Testis (tissue), 3 donors: ENCODE data around the gene HMCN2. TPM values are rescaled to one million over a fixed set of nuclear protein-coding genes. Genes with fewer than 3 reads are reported as not detected.

Experiments used
- DNase-seq: peaks from one replicate; pipeline ENCODE4 v3.0.0-alpha.2; 2019
- H3K27ac ChIP-seq, 2 donors: fragments of 200-600 bp; sonication (generic); one replicate each; pipeline ENCODE4 v1.5.1; 2019
- H3K27me3 ChIP-seq: fragments of 200-600 bp; sonication (generic); one replicate; pipeline ENCODE4 v1.5.1; 2019
- H3K36me3 ChIP-seq: fragments of 200-600 bp; sonication (generic); one replicate; pipeline ENCODE4 v1.5.1; 2017; ENCODE audit warnings: low read depth; ENCODE audit errors: missing control alignments
- H3K4me1 ChIP-seq: fragments of 200-600 bp; sonication (generic); one replicate; pipeline ENCODE4 v1.5.1; 2019
- H3K4me3 ChIP-seq, 2 donors: fragments of 200-600 bp; sonication (generic); one replicate each; pipeline ENCODE4 v1.5.1; 2017 to 2019
- H3K9me3 ChIP-seq: fragments of 200-600 bp; sonication (generic); one replicate; pipeline ENCODE4 v1.5.1; 2017
- POLR2A ChIP-seq: fragments of 450-650 bp; IDR thresholded peaks from one replicate; pipeline ENCODE4 v1.6.1; 2017; ENCODE audit warnings: antibody characterized with exemption, mild to moderate bottlenecking, moderate library complexity
- WGBS, 2 donors: methylation state at CpG; one replicate each; pipeline ENCODE4 v1.1.5; 2018; 5-methylcytosine and 5-hydroxymethylcytosine counted together
- intact Hi-C: fragments of 100-400 bp; cut with DNase I; formaldehyde crosslinking; loops from one replicate; pipeline ENCODE4 v1.15.1; 2023; ENCODE audit warnings: low total_unique reads
- polyA plus RNA-seq: library from polyadenylated mRNA; stranded (reverse); fragments of 350-450 nt; fragmentation: Illumina TruSeq; extraction: RNeasy Lipid Tissue Mini Kit (QIAGEN cat#74804); gene quantifications from one replicate; pipeline ENCODE4 v1.2.3, GENCODE V29; 2014; ENCODE audit warnings: low read depth, low replicate concordance; ENCODE audit not compliant: insufficient read depth
- total RNA-seq, 2 donors: library from RNA; depleted of rRNA; stranded (reverse); fragments of >200 nt; gene quantifications; one replicate each; pipeline ENCODE4 v1.2.3, GENCODE V29; 2016
- TF ChIP-seq, protein P1 (sequence below), 3 experiments: fragments of 450-650 bp in 2 of 3; fragments of 200-600 bp in 1 of 3; sonication (generic) in 1 of 3; IDR thresholded peaks; one replicate each; pipeline ENCODE4 v1.5.1; 2016 to 2019; ENCODE audit warnings: antibody characterized with exemption in 3 of 3, mild to moderate bottlenecking in 2 of 3, moderate library complexity in 1 of 3

HMCN2 gene
- total and polyA plus RNA-seq, 3 donors from 2014 or later = 10.2 to 17.7 (median 15.5) TPM

DNA sequence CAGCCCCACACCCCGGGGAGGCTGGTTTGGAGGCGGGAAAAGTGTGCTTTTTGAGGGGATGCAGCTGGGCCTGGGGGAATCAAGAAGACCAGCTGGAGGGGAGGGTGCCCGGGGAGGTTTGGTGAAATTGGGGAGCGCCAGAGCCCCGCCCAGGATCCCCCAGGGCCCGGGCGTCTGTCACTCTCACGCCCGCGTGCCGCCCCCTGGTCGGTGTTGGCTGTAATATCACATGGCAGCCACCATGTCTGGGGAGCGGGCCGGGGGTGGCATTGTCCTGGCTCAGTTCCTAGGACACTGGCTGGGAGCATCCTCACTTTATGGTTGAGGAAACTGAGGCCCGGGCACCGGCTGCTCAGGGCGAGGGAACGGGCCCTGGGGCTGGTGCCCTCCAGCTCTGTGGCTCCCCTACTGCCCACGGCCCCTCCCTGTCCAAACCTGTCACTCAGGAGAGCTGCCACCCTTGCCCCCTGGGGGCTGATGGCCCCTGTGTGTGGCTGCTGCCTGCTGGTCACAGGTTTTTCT, 206.7 kb downstream of the HMCN2 start:
- no peak for DNase-seq
- H3K27me3 ChIP-seq = no peaks in the 10 kb centered on the region
- no peaks in the 10 kb centered on the region for H3K9me3 ChIP-seq
- no peaks in the 10 kb centered on the region for H3K4me1 ChIP-seq
- no peak overlapping the region for H3K4me3 ChIP-seq
- no peak for TF ChIP-seq POLR2A
- TF ChIP-seq, protein P1, sequence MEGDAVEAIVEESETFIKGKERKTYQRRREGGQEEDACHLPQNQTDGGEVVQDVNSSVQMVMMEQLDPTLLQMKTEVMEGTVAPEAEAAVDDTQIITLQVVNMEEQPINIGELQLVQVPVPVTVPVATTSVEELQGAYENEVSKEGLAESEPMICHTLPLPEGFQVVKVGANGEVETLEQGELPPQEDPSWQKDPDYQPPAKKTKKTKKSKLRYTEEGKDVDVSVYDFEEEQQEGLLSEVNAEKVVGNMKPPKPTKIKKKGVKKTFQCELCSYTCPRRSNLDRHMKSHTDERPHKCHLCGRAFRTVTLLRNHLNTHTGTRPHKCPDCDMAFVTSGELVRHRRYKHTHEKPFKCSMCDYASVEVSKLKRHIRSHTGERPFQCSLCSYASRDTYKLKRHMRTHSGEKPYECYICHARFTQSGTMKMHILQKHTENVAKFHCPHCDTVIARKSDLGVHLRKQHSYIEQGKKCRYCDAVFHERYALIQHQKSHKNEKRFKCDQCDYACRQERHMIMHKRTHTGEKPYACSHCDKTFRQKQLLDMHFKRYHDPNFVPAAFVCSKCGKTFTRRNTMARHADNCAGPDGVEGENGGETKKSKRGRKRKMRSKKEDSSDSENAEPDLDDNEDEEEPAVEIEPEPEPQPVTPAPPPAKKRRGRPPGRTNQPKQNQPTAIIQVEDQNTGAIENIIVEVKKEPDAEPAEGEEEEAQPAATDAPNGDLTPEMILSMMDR (IDR thresholded peaks at IDR 0.05) = no peak
- intact Hi-C loops = no loop called here
- H3K27ac ChIP-seq = no peak overlapping the region
- 85 to 86% methylated on average over 13 to 19 of the region's 19 CpGs for WGBS, 2 donors
- no peaks in the 10 kb centered on the region for H3K36me3 ChIP-seq

DNA sequence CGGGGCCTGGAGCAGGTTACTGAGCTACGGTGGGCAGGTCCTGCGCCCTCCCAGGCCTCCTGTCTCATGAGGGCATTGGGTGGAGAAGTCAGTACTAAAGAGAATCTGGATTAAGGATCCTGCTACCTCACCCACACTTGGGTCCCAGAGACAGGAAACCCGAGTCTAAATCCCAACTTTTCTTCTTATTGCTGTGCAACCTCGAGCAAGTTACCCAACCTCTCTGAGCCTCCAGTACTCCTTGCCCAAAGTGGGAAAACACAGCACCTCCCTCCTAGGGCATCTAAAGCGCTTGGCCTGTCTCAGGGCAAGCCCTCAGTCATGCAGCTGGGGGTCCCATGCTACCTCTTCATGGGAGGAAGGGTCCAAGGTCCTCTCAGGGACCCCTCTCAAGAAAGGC, 207.4 kb downstream of the HMCN2 start:
- no peak for DNase-seq
- WGBS, 2 donors = 87 to 93% methylated on average over 6 of the region's 6 CpGs
- Histone ChIP-seq H3K27ac (no peak overlapping the region), H3K4me3 (no peak overlapping the region), H3K36me3 (no peaks in the 10 kb centered on the region), H3K4me1 (no peaks in the 10 kb centered on the region), H3K27me3 (no peaks in the 10 kb centered on the region), H3K9me3 (no peaks in the 10 kb centered on the region)
- intact Hi-C loops = no loop called here
- TF ChIP-seq POLR2A = no peak
- TF ChIP-seq, protein P1 (IDR thresholded peaks at IDR 0.05) = no peak

DNA sequence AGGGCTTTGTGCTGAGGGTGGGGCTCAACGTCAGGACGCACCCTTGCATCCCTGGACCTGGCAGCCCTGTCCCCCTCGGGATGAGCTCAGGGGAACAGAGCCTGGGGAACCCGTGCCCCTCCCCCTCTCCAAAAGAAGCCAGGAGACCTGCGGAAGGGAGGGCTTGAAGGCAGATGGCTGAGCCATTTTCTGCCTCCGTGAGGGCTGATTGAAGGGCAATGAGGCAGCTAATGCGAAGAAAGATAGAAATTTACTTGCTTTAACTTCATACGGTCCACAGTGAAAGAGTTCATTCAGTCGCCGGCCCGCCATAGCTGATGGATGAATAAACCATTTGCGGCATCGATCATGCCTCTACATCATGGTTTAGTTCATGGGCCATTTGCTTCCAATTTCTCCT, 208.0 kb downstream of the HMCN2 start:
- no peak overlapping the region for H3K4me3 ChIP-seq
- 80 to 82% methylated on average over 13 of the region's 13 CpGs for WGBS, 2 donors
- no peak overlapping the region for H3K27ac ChIP-seq
- no peaks in the 10 kb centered on the region for H3K36me3 ChIP-seq
- no peaks in the 10 kb centered on the region for H3K9me3 ChIP-seq
- TF ChIP-seq, protein P1 (IDR thresholded peaks at IDR 0.05) = no peak
- intact Hi-C loops = no loop called here
- H3K27me3 ChIP-seq = no peaks in the 10 kb centered on the region
- H3K4me1 ChIP-seq = no peaks in the 10 kb centered on the region
- DNase-seq = no peak

DNA sequence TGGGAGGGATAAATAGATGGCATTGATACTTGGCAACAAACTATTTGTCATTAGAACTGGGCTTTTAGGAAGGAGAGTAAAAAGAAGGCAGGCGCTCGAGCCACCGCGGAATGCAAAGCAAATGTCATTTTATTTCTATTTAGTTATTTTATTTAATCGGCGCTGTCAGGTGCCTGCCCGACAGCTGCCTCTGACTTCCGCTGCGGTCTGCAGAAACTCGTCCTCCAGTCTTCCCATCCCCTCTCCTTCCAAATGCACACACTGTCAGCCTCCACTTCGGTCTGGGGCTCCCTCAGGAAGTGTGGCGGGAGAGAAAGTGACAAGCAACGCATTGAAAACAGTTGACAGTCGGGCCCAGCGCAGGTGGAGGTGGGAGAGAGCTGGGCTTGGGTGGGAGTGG, 208.5 kb downstream of the HMCN2 start:
- no peak for DNase-seq
- no peaks in the 10 kb centered on the region for H3K4me1 ChIP-seq
- no peak for TF ChIP-seq POLR2A
- TF ChIP-seq, protein P1 (IDR thresholded peaks at IDR 0.05) = no peak
- no peak overlapping the region for H3K4me3 ChIP-seq
- H3K27me3 ChIP-seq = no peaks in the 10 kb centered on the region
- H3K27ac ChIP-seq = no peak overlapping the region
- intact Hi-C loops = no loop called here
- no peaks in the 10 kb centered on the region for H3K9me3 ChIP-seq
- H3K36me3 ChIP-seq = no peaks in the 10 kb centered on the region
- whole genome bisulfite sequencing, 2 donors = 74 to 88% methylated on average over 14 to 15 of the region's 15 CpGs

DNA sequence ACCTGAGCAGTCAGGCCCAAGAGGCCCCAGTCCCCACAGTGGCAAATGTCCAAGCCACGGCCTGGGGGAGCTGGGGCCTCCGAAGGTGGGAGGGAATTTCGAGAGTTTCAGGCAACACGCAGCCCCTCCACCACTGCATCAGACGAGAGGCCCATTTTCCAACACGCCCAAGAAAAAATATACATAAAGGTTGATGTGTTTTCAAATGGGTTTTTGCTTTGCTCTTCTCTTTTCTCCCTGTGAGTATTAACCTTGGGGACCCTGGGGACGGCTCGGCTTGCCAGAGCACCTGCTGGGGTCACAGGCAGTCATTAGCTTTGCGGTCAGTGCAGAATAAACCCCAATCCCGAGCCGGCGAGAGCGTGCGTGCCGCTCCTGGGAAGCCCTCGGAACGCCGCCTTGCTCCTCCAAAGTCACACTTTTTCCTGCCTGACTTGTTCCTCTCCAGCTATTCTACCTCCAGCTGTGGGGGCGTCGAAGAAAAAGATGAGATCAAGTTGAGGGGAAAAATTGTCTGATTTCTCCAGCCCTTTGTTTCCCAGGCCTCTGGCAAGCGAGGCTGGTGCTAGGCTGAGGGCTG, 210.7 kb downstream of the HMCN2 start:
- no peaks in the 10 kb centered on the region for H3K9me3 ChIP-seq
- H3K4me1 ChIP-seq = no peaks in the 10 kb centered on the region
- no peaks in the 10 kb centered on the region for H3K27me3 ChIP-seq
- no peak for TF ChIP-seq POLR2A
- TF ChIP-seq, protein P1 (IDR thresholded peaks at IDR 0.05) = no peak
- no peak overlapping the region for H3K4me3 ChIP-seq
- no peaks in the 10 kb centered on the region for H3K36me3 ChIP-seq
- DNase-seq = no peak
- WGBS, 2 donors = 87 to 88% methylated on average over 19 to 21 of the region's 21 CpGs
- intact Hi-C loops = no loop called here
- no peak overlapping the region for H3K27ac ChIP-seq
